Fibroblast of skin of left biceps (primary cell): ENCODE data around the gene KIAA1671.
"Not testable (repeated sequence)": the region's sequence is repeated elsewhere in the genome, so short reads cannot be mapped to it uniquely, and the experiment has no call there.

Experiments
- DNase-seq, 2 experiments: peaks; one replicate each; pipeline ENCODE4 v3.0.0-alpha.2; 2013; ENCODE audit warnings: low read depth in 2 of 2

The KIAA1671 gene

DNA sequence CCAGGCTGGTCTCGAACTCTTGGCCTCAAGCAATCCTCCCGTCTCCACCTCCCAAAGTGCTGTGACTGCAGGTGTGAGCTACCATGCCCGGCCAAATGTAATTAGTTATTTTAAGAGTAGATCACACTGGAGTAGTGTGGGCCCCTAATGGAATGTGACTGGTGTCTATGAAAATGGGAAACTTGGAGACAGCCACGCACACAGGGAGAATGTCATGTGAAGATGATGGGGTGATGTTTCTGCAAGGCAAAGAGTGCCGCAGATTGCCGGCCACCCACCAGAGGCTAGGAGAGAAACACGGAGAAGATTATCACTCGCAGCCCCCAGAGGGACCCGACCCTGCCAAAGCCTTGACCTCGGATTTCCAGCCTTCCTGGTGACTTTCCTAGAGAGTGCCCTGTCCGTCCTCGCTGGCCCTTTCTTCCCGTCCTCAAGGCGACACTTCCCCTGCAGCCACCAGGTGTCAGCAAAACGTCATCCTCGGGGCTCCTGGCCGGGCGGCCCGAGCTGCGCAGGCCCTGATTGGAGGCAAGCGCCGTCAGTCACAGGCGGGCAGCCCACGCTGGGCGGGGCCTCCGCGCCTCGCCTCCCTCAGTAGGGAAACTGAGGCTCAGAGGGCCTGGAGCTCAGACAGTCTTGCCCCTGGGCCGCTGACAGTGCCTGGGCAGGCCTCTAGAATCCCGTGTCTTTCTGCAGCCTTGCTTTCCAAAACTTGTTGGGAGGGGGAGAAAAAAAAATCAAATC lies 283.2 kb downstream of the KIAA1671 start:
- peak; percentile 15 to 28 for DNase-seq

DNA sequence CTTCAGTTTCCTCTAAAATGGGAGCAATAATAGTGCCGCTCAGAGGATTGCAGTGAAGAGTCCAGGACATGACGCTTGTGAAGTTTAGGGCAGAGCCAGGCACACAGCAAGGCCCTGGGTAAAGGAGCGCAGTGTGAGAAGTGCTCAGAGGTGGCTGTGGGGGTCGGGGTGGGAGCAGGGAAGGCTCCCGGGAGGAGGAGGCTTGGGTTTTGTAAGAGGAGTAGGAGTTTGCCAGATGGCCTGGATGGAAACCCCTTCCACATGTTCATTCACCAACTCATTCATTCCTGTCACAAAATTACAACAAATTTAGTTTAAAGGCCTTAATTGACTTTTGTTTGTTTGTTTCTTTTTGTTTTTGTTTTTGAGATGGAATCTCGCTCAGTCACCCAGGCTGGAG lies 283.9 kb downstream of the KIAA1671 start:
- no peak for DNase-seq

DNA sequence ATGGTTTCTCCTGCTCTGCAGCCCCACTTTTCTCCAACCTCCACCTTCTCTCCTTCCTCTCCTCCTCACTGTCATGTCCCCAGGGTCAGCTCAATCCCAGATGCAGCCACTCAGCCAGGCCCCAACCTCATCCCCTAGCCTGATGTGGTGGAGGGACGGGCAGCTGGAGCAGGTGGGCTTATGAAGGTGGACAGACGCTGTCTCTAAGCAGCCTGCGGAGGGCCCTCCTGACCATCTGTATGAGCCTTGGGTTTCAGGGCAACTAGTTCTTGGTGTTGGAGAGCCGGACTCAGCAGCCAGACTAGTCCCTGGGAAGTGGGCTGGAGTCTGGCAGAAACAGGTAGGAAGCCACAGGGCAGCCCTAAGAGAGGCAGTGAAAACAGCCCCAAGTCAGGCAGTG lies 285.0 kb downstream of the KIAA1671 start:
- DNase-seq = no peak

DNA sequence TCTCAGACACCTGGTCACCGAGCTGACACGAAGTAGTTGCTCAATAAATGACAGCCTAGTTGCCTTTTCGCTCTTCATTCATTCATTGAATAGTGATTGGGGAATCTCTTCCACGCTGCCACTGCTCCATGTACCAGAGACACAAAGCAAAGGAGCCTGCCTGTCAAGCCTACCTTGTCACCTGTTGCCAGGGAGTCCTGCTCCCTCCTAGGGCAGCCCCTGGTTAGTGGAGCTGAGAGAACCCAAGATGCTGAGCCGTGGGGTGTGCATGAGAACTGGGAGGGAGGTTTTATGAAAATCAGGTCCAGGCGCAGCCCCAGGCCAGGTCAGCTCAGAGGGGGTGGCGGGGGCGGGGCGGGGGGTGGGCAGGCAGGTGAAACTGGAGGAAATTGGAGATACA lies 285.5 kb downstream of the KIAA1671 start:
- DNase-seq = not testable (repeated sequence)
